ENCODE data around the gene STK35.

STK35 gene

GRCh38 chr20:2138396-2138795, 36.8 kb downstream of the STK35 start:
- no peak for DNase-seq (ENCODE audit: low read depth in 2 of 2)
- no peak overlapping the region for H3K4me3 ChIP-seq (replicated peaks in 1 of 2; ENCODE audit: low read depth in 2 of 2, low read length in 2 of 2)
- TF ChIP-seq CTCF (IDR thresholded peaks at IDR 0.05; ENCODE audit: low read depth, low read length), result no peak

- no peak overlapping the region for H3K4me3 ChIP-seq (replicated peaks in 1 of 2; ENCODE audit: low read depth in 2 of 2, low read length in 2 of 2)
- DNase-seq (ENCODE audit: low read depth in 2 of 2), result no peak
- no peak for TF ChIP-seq CTCF (IDR thresholded peaks at IDR 0.05; ENCODE audit: low read depth, low read length)
Measured at GRCh38 chr20:2139250-2139649, 37.6 kb downstream of the STK35 start.

- no peak for DNase-seq (ENCODE audit: low read depth in 2 of 2)
- H3K4me3 ChIP-seq (replicated peaks in 1 of 2; ENCODE audit: low read depth in 2 of 2, low read length in 2 of 2), result no peak overlapping the region
- no peak for TF ChIP-seq CTCF (IDR thresholded peaks at IDR 0.05; ENCODE audit: low read depth, low read length)
Measured at GRCh38 chr20:2139736-2140135, 38.1 kb downstream of the STK35 start.

GRCh38 chr20:2140561-2140960, 38.9 kb downstream of the STK35 start:
- TF ChIP-seq CTCF (IDR thresholded peaks at IDR 0.05; ENCODE audit: low read depth, low read length), result no peak
- no peak overlapping the region for H3K4me3 ChIP-seq (replicated peaks in 1 of 2; ENCODE audit: low read depth in 2 of 2, low read length in 2 of 2)
- peak; percentile 31 to 58 for DNase-seq (ENCODE audit: low read depth in 2 of 2)

GRCh38 chr20:2141600-2142575, 40.3 kb downstream of the STK35 start:
- H3K4me3 ChIP-seq (replicated peaks in 1 of 2; ENCODE audit: low read depth in 2 of 2, low read length in 2 of 2), result no peak overlapping the region
- no peak for TF ChIP-seq CTCF (IDR thresholded peaks at IDR 0.05; ENCODE audit: low read depth, low read length)

GRCh38 chr20:2142649-2143048, 41.0 kb downstream of the STK35 start:
- no peak overlapping the region for H3K4me3 ChIP-seq (replicated peaks in 1 of 2; ENCODE audit: low read depth in 2 of 2, low read length in 2 of 2)
- TF ChIP-seq CTCF (IDR thresholded peaks at IDR 0.05; ENCODE audit: low read depth, low read length), result no peak
- DNase-seq (ENCODE audit: low read depth in 2 of 2), result no peak

More at GRCh38 chr20:2141600-2142575, 40.3 kb downstream of the STK35 start:
- peak in 1 of 2 donors; percentile 8 for DNase-seq (ENCODE audit: low read depth in 2 of 2)
